Activated B cell treated with CpG ODN at 0.5 μM for 24 hours (primary cell): ENCODE measurements around the gene ARL6IP5. TPM values are rescaled to one million over a fixed set of nuclear protein-coding genes. Genes with fewer than 3 reads are reported as not detected.
A peak's percentile ranks its signal among the peaks of the same experiment; 100 is the strongest.

ENCODE experiments used
- ATAC-seq: fragments of 200-7000 bp; cut with Tn5 transposase; one replicate; pipeline ENCODE4 v1.10.0; 2021; ENCODE audit warnings: low read depth, mild to moderate bottlenecking, moderate library complexity
- CTCF ChIA-PET: fragments of 350-600 bp; sonication (Branson Sonifier 250); formaldehyde crosslinking; loops from one replicate; lab custom pipeline; 2021; ENCODE audit warnings: antibody characterized with exemption; lab: Charles Lee
- POLR2A ChIA-PET: fragments of 350-600 bp; sonication (Branson Sonifier 250); formaldehyde crosslinking; loops from one replicate; lab custom pipeline; 2021; ENCODE audit warnings: antibody characterized with exemption; lab: Charles Lee
- DNase-seq: peaks from one replicate; pipeline ENCODE4 v3.0.0; 2022
- H3K27ac Mint-ChIP-seq: one replicate; pipeline ENCODE4 v1.8.0; 2020; ENCODE audit warnings: mixed read lengths
- H3K27me3 Mint-ChIP-seq: one replicate; pipeline ENCODE4 v1.8.0; 2021; ENCODE audit warnings: mixed read lengths
- H3K36me3 Mint-ChIP-seq: one replicate; pipeline ENCODE4 v1.8.0; 2021; ENCODE audit warnings: low read depth, mixed read lengths
- H3K4me1 Mint-ChIP-seq: one replicate; pipeline ENCODE4 v1.8.0; 2021; ENCODE audit warnings: mixed read lengths
- H3K4me3 Mint-ChIP-seq: one replicate; pipeline ENCODE4 v1.8.0; 2020; ENCODE audit warnings: mild to moderate bottlenecking, mixed read lengths
- H3K9me3 Mint-ChIP-seq: one replicate; pipeline ENCODE4 v1.8.0; 2020; ENCODE audit warnings: mixed read lengths
- CTCF ChIP-seq: fragments of 200-600 bp; IDR thresholded peaks from one replicate; pipeline ENCODE4 v1.8.0; 2022; ENCODE audit warnings: antibody characterized with exemption, mild to moderate bottlenecking
- intact Hi-C: fragments of 100-400 bp; cut with micrococcal nuclease; formaldehyde crosslinking; loops from one replicate; pipeline ENCODE4 v1.15.1; 2024
- total RNA-seq: library from RNA; stranded (reverse); gene quantifications from 2 replicates; pipeline ENCODE4 v1.2.3, GENCODE V29; 2022

Gene ARL6IP5
- total RNA-seq, 1 donor from 2014 or later: 77.5 TPM

- CTCF ChIA-PET: interaction anchor here (1.0 kb wide), 1 partner anchor 17 kb away, joined by 4 read pairs; no protein-coding TSS in a partner anchor
- Mint-ChIP-seq H3K4me1 (peaks cover 21% of the 10 kb centered on the region), H3K27me3 (no peaks in the 10 kb centered on the region), H3K4me3 (no peak overlapping the region), H3K27ac (no peak overlapping the region), H3K9me3 (no peaks in the 10 kb centered on the region), H3K36me3 (peaks cover 56% of the 10 kb centered on the region)
- no peak for TF ChIP-seq CTCF
- intact Hi-C loops: no loop called here
- POLR2A ChIA-PET: no interaction called here
- no peak for ATAC-seq
- DNase-seq: no peak
These were observed 18.4 kb downstream of the ARL6IP5 start for GRCh38 chr3:69103123-69103522.

GRCh38 chr3:69104586-69104985 is 19.8 kb downstream of the ARL6IP5 start:
- no peak for TF ChIP-seq CTCF
- H3K27me3 Mint-ChIP-seq: no peaks in the 10 kb centered on the region
- no peak for DNase-seq
- no peak for ATAC-seq
- H3K4me1 Mint-ChIP-seq: peaks cover 16% of the 10 kb centered on the region
- intact Hi-C loops: no loop called here
- no peaks in the 10 kb centered on the region for H3K9me3 Mint-ChIP-seq
- ChIA-PET POLR2A (interaction anchor here (0.6 to 1.4 kb wide), 2 partner anchors 20 to 53 kb away, joined by 3 to 4 read pairs; partner anchors contain the start of genes ARL6IP5 and TMF1), CTCF (interaction anchor here (0.6 to 1.0 kb wide), 2 partner anchors 9 to 15 kb away, joined by 3 read pairs; no protein-coding TSS in a partner anchor)
- peak overlapping the region; percentile 38 for H3K27ac Mint-ChIP-seq
- H3K36me3 Mint-ChIP-seq: peaks cover 51% of the 10 kb centered on the region
- no peak overlapping the region for H3K4me3 Mint-ChIP-seq

- TF ChIP-seq CTCF: no peak
- peak overlapping the region; percentile 31 for H3K27ac Mint-ChIP-seq
- ChIA-PET CTCF (interaction anchor here (1.0 to 2.4 kb wide), 2 partner anchors 15 to 16 kb away, joined by 3 to 6 read pairs; no protein-coding TSS in a partner anchor), POLR2A (interaction anchor here (1.4 kb wide), 1 partner anchor 53 kb away, joined by 4 read pairs; the partner anchor contains the start of gene TMF1)
- peaks cover 11% of the 10 kb centered on the region for H3K4me1 Mint-ChIP-seq
- no peak overlapping the region for H3K4me3 Mint-ChIP-seq
- H3K27me3 Mint-ChIP-seq: no peaks in the 10 kb centered on the region
- DNase-seq (no peak), ATAC-seq (no peak)
- intact Hi-C loops: no loop called here
- H3K36me3 Mint-ChIP-seq: peaks cover 46% of the 10 kb centered on the region
- no peaks in the 10 kb centered on the region for H3K9me3 Mint-ChIP-seq
These were observed 20.6 kb downstream of the ARL6IP5 start for GRCh38 chr3:69105320-69105719.

- no peak for TF ChIP-seq CTCF
- Mint-ChIP-seq H3K9me3 (no peaks in the 10 kb centered on the region), H3K27ac (no peak overlapping the region), H3K4me1 (peaks cover 10% of the 10 kb centered on the region), H3K4me3 (no peak overlapping the region), H3K36me3 (peaks cover 29% of the 10 kb centered on the region), H3K27me3 (no peaks in the 10 kb centered on the region)
- POLR2A ChIA-PET: interaction anchor here (0.6 kb wide), 1 partner anchor 89 kb away, joined by 5 read pairs; no protein-coding TSS in a partner anchor
- CTCF ChIA-PET: no interaction called here
- DNase-seq (no peak), ATAC-seq (no peak)
- intact Hi-C loops: no loop called here
These were observed 23.1 kb downstream of the ARL6IP5 start for GRCh38 chr3:69107841-69108240.

- no peaks in the 10 kb centered on the region for H3K9me3 Mint-ChIP-seq
- H3K36me3 Mint-ChIP-seq: peaks cover 20% of the 10 kb centered on the region
- H3K27me3 Mint-ChIP-seq: no peaks in the 10 kb centered on the region
- ATAC-seq (no peak), DNase-seq (no peak)
- no peak overlapping the region for H3K4me3 Mint-ChIP-seq
- ChIA-PET CTCF (no interaction called here), POLR2A (interaction anchor here (0.6 to 0.7 kb wide), 2 partner anchors 14 to 1453 kb away, joined by 3 to 6 read pairs; no protein-coding TSS in a partner anchor)
- intact Hi-C loops: no loop called here
- TF ChIP-seq CTCF: no peak
- H3K27ac Mint-ChIP-seq: peak overlapping the region; percentile 59
- H3K4me1 Mint-ChIP-seq: peaks cover 10% of the 10 kb centered on the region
These were observed 24.1 kb downstream of the ARL6IP5 start for GRCh38 chr3:69108811-69109210.
